NCI-H345 (cell line): ENCODE data around the gene SETD1A.
A peak's percentile ranks its signal among the peaks of the same experiment; 100 is the strongest.

ENCODE experiments used
- DNase-seq: peaks from one replicate; lab custom pipeline; 2025; lab: John Stamatoyannopoulos, UW

SETD1A gene

GRCh38 chr16:30982548-30983288 is 25.2 kb downstream of the SETD1A start:
- DNase-seq, result no peak

- no peak for DNase-seq
Observed at GRCh38 chr16:30983289-30983889, 25.8 kb downstream of the SETD1A start.

GRCh38 chr16:30983898-30984610 is 26.5 kb downstream of the SETD1A start:
- no peak for DNase-seq

- peak; percentile 89 for DNase-seq
Observed at GRCh38 chr16:30984669-30985400, 27.3 kb downstream of the SETD1A start, which contains the start of gene HSD3B7. Gene HSD3B7, plus strand, starts transcription at chr16:30985207. Its CDS starts 452 bp downstream, at chr16:30985659.

GRCh38 chr16:30985401-30986128 is 28.0 kb downstream of the SETD1A start:
- DNase-seq, result peak; percentile 92

- no peak for DNase-seq
Observed at GRCh38 chr16:30986129-30986991, 28.8 kb downstream of the SETD1A start.

GRCh38 chr16:30987581-30988190 is 30.1 kb downstream of the SETD1A start:
- no peak for DNase-seq

GRCh38 chr16:30989469-30990047 is 32.0 kb downstream of the SETD1A start:
- no peak for DNase-seq

- DNase-seq, result no peak
Observed at GRCh38 chr16:30990105-30990504, 32.6 kb downstream of the SETD1A start.

GRCh38 chr16:30991052-30991451 is 33.5 kb downstream of the SETD1A start:
- DNase-seq, result no peak

GRCh38 chr16:30992276-30992780 is 34.8 kb downstream of the SETD1A start:
- DNase-seq, result no peak

- no peak for DNase-seq
Observed at GRCh38 chr16:30992931-30993816, 35.6 kb downstream of the SETD1A start.

GRCh38 chr16:30995927-30996323 is 38.4 kb downstream of the SETD1A start:
- DNase-seq, result no peak

- no peak for DNase-seq
Observed at GRCh38 chr16:30996324-30996984, 38.9 kb downstream of the SETD1A start.

GRCh38 chr16:30996985-30997724 is 39.6 kb downstream of the SETD1A start:
- DNase-seq, result peak; percentile 74

- no peak for DNase-seq
Observed at GRCh38 chr16:30997725-30998711, 40.5 kb downstream of the SETD1A start.
